NCI-H2196 (cell line): ENCODE measurements around the gene GBP3.
A peak's percentile ranks its signal among the peaks of the same experiment; 100 is the strongest.
"Not testable (repeated sequence)": the region's sequence is repeated elsewhere in the genome, so short reads cannot be mapped to it uniquely, and the experiment has no call there.

Source experiments
- DNase-seq: peaks from one replicate; lab custom pipeline; 2025; ENCODE audit not compliant: unreplicated experiment; lab: John Stamatoyannopoulos, UW

The GBP3 gene

DNA sequence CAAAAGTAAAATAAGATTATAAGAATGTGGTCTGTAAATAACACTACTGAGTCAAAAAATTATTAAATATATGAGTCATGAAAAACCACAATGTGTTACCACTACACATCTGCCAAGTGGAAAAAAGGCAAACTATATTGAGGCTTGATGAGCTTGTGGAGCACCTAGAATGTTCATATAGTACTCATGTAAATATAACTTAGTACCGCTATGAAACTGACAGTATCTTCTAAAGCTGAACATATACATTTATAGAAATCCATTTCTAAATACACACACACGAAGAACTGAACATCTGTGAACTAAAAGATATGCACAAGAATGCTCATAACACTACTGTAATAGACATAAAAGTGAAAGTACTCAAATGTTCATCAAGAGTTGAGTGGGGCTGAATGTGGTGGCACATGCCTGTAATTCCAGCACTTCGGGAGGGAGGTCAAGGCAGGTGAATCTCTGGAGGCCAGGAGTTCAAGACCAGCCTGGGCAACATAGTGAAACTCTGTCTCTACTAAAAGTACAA lies 18.5 kb upstream of the GBP3 start:
- DNase-seq: no peak

DNA sequence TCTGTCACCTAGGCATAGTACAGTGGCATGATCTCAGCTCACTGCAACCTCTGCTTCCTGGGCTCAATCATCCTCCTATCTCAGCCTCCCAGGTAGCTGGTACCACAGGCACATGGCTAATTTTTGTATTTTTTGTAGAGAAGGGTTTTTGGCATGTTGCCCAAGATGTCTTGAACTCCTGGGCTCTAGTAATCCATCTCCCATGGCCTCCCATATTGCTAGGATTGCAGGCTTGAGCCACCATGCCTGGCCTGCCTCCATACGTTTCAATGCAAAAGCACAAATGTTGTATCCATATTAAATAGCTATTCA lies 17.6 kb upstream of the GBP3 start:
- no peak for DNase-seq

- DNase-seq: no peak
These were observed 14.5 kb upstream of the GBP3 start for GRCh38 chr1:89037186-89037585.

- no peak for DNase-seq
These were observed 12.4 kb upstream of the GBP3 start for GRCh38 chr1:89035080-89035479.

DNA sequence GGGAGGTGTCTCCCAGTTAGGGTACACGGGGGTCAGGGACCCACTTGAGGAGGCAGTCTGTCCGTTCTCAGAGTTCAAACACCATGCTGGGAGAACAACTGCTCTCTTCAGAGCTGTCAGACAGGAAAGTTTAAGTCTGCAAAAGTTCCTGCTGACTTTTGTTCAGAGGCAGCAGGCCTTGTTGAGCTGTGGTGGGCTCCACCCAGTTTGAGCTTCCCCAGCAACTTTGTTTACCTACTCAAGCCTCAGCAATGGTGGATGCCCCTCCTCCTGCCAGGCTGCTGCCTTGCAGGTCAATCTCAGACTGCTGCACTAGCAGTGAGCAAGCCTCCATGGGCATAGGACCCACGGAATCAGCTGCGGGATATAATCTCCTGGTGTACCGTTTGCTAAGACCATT lies 11.3 kb upstream of the GBP3 start:
- DNase-seq: not testable (repeated sequence)

- not testable (repeated sequence) for DNase-seq
These were observed 6.4 kb upstream of the GBP3 start for GRCh38 chr1:89029051-89029450.

DNA sequence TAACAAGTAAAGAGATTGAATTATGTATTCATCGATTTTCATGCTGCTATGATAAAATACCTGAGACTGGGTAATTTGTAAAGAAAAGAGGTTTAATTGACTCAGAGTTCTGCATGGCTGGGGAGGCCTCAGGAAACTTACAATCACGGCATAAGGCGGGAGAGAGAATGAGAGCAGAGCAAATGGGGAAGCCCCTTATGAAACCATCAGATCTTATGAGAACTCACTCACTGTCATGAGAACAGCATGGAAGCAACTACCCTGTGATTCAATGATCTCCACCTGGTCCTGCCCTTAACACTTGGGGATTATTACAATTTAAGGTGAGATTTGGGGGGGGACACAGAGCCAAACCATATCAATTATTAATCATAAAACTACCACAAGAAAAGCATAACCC lies 3.3 kb upstream of the GBP3 start:
- DNase-seq: no peak

DNA sequence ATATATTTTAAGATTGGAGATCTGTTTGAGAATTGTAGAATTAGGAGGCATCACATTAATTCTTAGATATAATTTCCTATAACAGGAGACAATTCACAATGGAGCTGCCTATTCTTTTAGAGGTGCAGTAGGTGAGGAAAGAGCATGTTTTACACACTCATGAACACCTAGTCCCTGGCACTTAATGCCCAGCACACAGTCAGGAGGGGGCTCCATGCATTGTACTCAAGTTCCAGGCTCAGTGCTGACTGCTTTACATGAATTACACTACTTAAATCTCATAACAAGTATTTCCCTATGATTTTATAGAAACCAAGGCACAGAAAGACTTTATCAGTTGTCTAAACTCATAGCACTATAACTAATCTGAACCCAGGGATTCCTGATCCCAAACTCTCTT lies 360 bp upstream of the GBP3 start:
- DNase-seq: no peak

GRCh38 chr1:89018318-89018717 lies 4.3 kb downstream of the GBP3 start:
- not testable (repeated sequence) for DNase-seq

DNA sequence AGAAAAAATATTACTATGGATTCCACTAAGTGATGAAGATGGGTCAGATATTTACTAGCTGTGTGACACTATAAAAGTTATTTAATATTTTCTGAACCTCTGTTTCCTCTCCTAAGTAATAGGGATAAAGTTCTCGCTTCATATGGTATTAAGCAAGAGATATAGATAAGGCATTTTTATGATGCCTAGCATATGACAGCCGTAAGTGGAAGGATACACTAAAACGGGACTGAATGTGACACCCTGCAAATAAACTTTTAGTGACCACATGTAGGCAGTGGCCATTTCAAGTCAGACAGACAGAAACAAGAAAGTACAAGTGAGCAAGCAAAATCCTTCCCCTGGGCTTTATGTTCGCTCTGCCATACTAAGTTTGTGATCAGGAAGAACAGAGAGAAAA lies 14.2 kb downstream of the GBP3 start:
- DNase-seq: no peak

GRCh38 chr1:89005286-89006151 lies 17.1 kb downstream of the GBP3 start:
- DNase-seq: no peak

GRCh38 chr1:89002176-89002575 lies 20.5 kb downstream of the GBP3 start:
- DNase-seq: not testable (repeated sequence)

- DNase-seq: no peak
These were observed 21.2 kb downstream of the GBP3 start for GRCh38 chr1:89001510-89001909.

- DNase-seq: peak; percentile 78
These were observed 23.9 kb downstream of the GBP3 start for GRCh38 chr1:88998716-88999115.

- DNase-seq: no peak
These were observed 32.2 kb downstream of the GBP3 start for GRCh38 chr1:88990426-88990825.

DNA sequence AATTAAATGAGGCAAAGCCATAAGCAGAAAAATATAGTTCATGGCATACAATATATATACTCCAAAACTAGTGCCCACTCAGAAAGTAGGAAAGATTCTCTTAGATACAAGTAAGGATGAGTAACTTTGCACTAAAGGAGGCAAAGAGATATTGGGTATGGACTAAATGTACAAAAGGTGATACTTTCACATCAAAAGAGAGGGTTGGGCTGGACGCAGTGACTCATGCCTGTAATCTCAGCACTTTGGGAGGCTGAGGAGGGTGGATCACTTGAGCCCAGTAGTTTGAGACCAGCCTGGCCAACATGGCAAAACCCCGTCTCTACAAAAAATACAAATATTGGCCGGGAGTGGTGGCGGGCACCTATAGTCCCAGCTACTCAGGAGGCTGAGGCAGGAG lies 37.0 kb downstream of the GBP3 start:
- DNase-seq: no peak

DNA sequence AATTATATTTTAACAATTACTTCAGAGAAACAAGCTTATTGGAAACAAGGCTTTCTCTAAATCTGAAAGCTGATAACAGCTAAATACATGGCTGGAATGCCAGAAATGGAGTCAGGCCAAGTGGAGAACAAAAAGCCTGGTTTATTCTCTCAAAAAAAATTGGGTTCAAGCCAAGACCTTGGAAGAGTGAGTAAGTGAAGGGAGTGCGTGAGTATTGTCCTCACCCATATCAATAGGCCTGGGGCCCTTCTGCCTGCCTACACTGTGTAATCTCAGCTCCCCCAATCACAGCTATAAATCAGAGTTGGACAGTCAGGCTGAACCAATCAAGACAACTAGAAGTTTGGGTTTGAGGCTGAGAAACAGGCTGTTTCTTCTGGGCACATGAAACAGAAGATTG lies 37.6 kb downstream of the GBP3 start:
- peak; percentile 81 for DNase-seq

DNA sequence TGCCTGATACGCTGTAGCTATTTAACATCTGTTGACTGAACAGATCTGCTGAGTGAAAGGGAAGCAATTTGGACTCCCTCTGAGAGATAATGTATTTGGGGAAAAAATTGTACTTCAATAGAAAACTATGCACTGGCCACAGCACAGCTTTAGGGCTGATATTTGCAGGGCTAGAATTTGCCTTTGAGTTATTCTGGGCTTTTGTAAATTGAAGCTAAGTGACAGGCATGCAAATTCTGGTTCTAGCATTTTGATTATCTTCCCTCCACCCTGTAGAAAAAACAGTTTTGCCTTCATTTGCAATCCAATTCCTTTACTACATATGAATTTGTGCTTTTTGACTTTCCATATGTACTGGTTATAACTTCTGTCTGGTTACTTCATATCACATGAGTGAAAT lies 38.1 kb downstream of the GBP3 start:
- DNase-seq: no peak

GRCh38 chr1:88983791-88984559 lies 38.7 kb downstream of the GBP3 start:
- DNase-seq: peak; percentile 70

DNA sequence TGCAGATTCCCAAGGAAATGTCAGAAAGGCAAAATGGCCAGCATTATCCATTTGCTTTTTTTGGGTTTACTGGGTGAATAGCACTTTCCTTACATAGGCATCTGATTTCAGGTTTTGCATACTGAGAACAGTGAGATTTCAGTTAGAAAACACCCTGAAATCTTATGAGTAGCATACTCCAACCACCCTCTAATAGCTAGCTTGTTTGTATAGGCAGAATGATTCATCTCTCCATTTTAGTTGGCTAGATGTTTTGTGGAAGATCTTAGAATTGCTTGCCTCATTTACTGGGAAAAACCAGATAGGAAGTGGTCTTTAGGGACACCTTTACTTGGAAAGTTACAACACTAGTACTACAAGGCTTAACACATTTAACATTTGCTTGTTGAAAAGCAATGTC lies 40.6 kb downstream of the GBP3 start:
- no peak for DNase-seq

DNA sequence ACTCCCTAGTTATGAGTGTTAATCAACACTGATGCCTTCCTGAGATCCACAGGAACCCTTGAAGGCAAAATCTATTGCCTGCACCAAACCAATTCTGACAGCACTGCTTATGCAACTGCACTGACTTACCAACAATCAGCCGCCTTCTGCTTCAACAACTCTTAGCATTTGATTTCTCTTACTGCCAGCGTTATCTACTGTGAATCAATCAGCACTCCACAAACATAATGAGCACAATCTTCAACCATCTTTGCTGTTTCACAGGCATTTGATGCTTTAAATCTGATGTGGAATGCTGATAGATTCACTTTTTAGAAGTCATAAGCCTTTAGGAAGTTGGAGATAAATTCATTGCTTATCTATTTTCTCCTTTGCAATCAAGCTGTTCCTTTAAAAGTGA lies 41.2 kb downstream of the GBP3 start:
- DNase-seq: not testable (repeated sequence)

DNA sequence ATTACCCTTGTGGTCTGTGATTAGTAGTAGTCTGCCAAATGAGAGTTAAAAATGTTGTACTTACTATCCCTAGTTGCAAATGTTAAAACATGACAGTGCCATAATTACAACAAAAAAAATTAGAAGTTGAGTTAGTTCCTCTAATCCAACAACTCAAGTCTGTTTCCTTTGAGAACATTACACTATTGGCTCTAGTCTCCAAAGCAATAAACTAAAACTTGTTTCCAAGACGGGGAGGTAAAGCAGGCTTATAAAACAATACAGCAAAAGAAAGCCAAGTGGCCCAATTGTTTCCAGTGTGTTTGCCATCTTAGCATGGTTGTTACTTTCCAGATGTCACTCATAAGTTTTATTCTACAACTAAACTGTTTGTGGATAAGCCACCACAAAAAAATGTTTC lies 41.8 kb downstream of the GBP3 start:
- DNase-seq: no peak
